K562 (cell line): Measurements from ENCODE around the gene XKR7. TPM values are rescaled to one million over a fixed set of nuclear protein-coding genes. Genes with fewer than 3 reads are reported as not detected.

Source experiments
- ATF1 ChIP-seq, 2 experiments: fragments of 450-650 bp in 1 of 2; IDR thresholded peaks; 2 replicates each; pipeline ENCODE4 v1.6.1; 2016; ENCODE audit warnings: missing compliant biosample characterization in 1 of 2, missing genetic modification characterization in 1 of 2
- E2F3 ChIP-seq: fragments of 250-450 bp; sonication (Bioruptor Pico); IDR thresholded peaks from 2 replicates; pipeline ENCODE4 v1.4.0; 2020; ENCODE audit warnings: mild to moderate bottlenecking
- EP400 ChIP-seq: fragments of 450-650 bp; IDR thresholded peaks from 2 replicates; pipeline ENCODE4 v1.6.1; 2017; ENCODE audit warnings: antibody characterized with exemption, mild to moderate bottlenecking, moderate library complexity
- FOXA3 ChIP-seq, 2 experiments: fragments of 450-650 bp in 1 of 2; sonication (generic) in 1 of 2; formaldehyde crosslinking; IDR thresholded peaks in 1 of 2; conservative IDR thresholded peaks in 1 of 2; 2 replicates each; pipeline versions ENCODE4 v1.4.0 to v1.8.0; 2020 to 2022; ENCODE audit warnings: mild to moderate bottlenecking in 2 of 2, missing genetic modification reagents in 1 of 2
- GTF2F1 ChIP-seq: IDR thresholded peaks from 2 replicates; pipeline ENCODE4 v1.6.1; 2011; ENCODE audit warnings: low read depth, low read length, improper control_type of control experiment
- JUN ChIP-seq, 2 experiments: sonication (generic) in 1 of 2; formaldehyde crosslinking in 1 of 2; IDR thresholded peaks; 2 replicates each; pipeline versions ENCODE4 v1.6.1 to v1.8.0; 2012 to 2022; ENCODE audit warnings: borderline replicate concordance in 2 of 2, mild to moderate bottlenecking in 2 of 2, improper control_type of control experiment in 1 of 2, low read depth in 1 of 2, low read length in 1 of 2, missing genetic modification reagents in 1 of 2
- KAT7 ChIP-seq: sonication (generic); formaldehyde crosslinking; IDR thresholded peaks from 2 replicates; pipeline ENCODE4 v1.8.0; 2022; ENCODE audit warnings: missing genetic modification reagents, mild to moderate bottlenecking, borderline replicate concordance
- MITF ChIP-seq: IDR thresholded peaks from 2 replicates; pipeline ENCODE4 v1.6.1; 2014; ENCODE audit warnings: antibody characterized with exemption
- MYC ChIP-seq, 2 experiments: fragments of 250-450 bp in 1 of 2; sonication (Bioruptor Pico) in 1 of 2; IDR thresholded peaks; 2 replicates each; pipeline versions ENCODE4 v1.5.1 to v1.6.1; 2012 to 2021; ENCODE audit warnings: low read depth in 2 of 2, borderline replicate concordance in 1 of 2, improper control_type of control experiment in 1 of 2, low read length in 1 of 2, mild to moderate bottlenecking in 1 of 2, moderate library complexity in 1 of 2
- RAD21 ChIP-seq, 2 experiments: fragments of 250-450 bp in 1 of 2; fragments of 450-650 bp in 1 of 2; sonication (Bioruptor Pico) in 1 of 2; formaldehyde crosslinking in 1 of 2; IDR thresholded peaks in 1 of 2; conservative IDR thresholded peaks in 1 of 2; 2 replicates each; pipeline versions ENCODE4 v1.4.0 to v1.8.0; 2020 to 2022; ENCODE audit warnings: mild to moderate bottlenecking in 2 of 2, moderate library complexity in 1 of 2
- SIN3A ChIP-seq, 2 experiments: fragments of 150-350 bp in 1 of 2; IDR thresholded peaks; 2 replicates each; pipeline ENCODE4 v1.6.1; 2011 to 2016; ENCODE audit warnings: borderline replicate concordance in 2 of 2, low read depth in 2 of 2, low read length in 2 of 2, mild to moderate bottlenecking in 2 of 2, moderate library complexity in 2 of 2; ENCODE audit not compliant: control insufficient read depth in 1 of 2
- XRCC5 ChIP-seq: fragments of 200-400 bp; formaldehyde crosslinking; IDR thresholded peaks from 2 replicates; pipeline ENCODE4 v1.6.1; 2017; ENCODE audit warnings: low read depth, mild to moderate bottlenecking, low read length
- YY1 ChIP-seq, 3 experiments: IDR thresholded peaks; 2 replicates each; pipeline ENCODE4 v1.6.1; 2011; ENCODE audit warnings: low read length in 2 of 3, mild to moderate bottlenecking in 2 of 3, moderate library complexity in 2 of 3, borderline replicate concordance in 1 of 3, control low read depth in 1 of 3, low read depth in 1 of 3; ENCODE audit not compliant: insufficient read depth in 3 of 3, insufficient replicate concordance in 2 of 3, control insufficient read depth in 1 of 3, insufficient read length in 1 of 3; ENCODE audit errors: extremely low read depth in 1 of 3
- ZBTB43 ChIP-seq: sonication (generic); formaldehyde crosslinking; IDR thresholded peaks from 2 replicates; pipeline ENCODE4 v1.8.0; 2023; ENCODE audit warnings: mild to moderate bottlenecking, missing genetic modification reagents
- ZNF133 ChIP-seq: fragments of 250-450 bp; sonication (Bioruptor Pico); IDR thresholded peaks from 2 replicates; pipeline ENCODE4 v1.4.0; 2020; ENCODE audit warnings: mild to moderate bottlenecking
- ZNF398 ChIP-seq: fragments of 250-450 bp; sonication (Bioruptor Pico); IDR thresholded peaks from 2 replicates; pipeline ENCODE4 v1.8.0; 2021; ENCODE audit warnings: moderate library complexity, mild to moderate bottlenecking, inconsistent platforms
- ZNF766 ChIP-seq: fragments of 200-800 bp; sonication (Bioruptor generic); conservative IDR thresholded peaks from 2 replicates; pipeline ENCODE4 v1.6.1; 2016; ENCODE audit warnings: missing genetic modification characterization, missing compliant biosample characterization
- ZNF79 ChIP-seq: fragments of 250-450 bp; sonication (Bioruptor Pico); IDR thresholded peaks from 2 replicates; pipeline ENCODE4 v1.4.0; 2020; ENCODE audit warnings: low read depth, mild to moderate bottlenecking, moderate library complexity
- polyA plus RNA-seq, 8 experiments: library from polyadenylated mRNA; depleted of rRNA in 4 of 8; stranded (reverse) in 5 of 8; unstranded in 3 of 8; fragments of >200 nt; fragmentation: Nextera tagmentation in 2 of 8; fragmentation: Illumina TruSeq in 1 of 8; extraction: Ambion mirVana in 2 of 8; extraction: Trizol in 1 of 8; gene quantifications; 2 replicates each; pipeline versions ENCODE4 v1.2.1 to v1.2.3, GENCODE V29; 2011 to 2014; ENCODE audit warnings: inconsistent platforms in 1 of 8, missing spikeins in 1 of 8
- total RNA-seq, 7 experiments: library from RNA; depleted of rRNA in 6 of 7; stranded (reverse); fragments of >200 nt in 6 of 7; fragmentation: Illumina TruSeq in 2 of 7; extraction: Trizol in 2 of 7; gene quantifications; 2 replicates each; pipeline versions ENCODE4 v1.2.1 to v1.2.3, GENCODE V29; 2011 to 2021; ENCODE audit warnings: low replicate concordance in 1 of 7

The XKR7 gene
- total and polyA plus RNA-seq, 9 of the 15 experiments (the other 6 are each of a cell fraction or from before 2014, with no cell fraction given): 0.02 TPM; not detected in 8

GRCh38 chr20:31951530-31952453 is 16.2 kb upstream of the XKR7 start, which contains the start of gene PDRG1 (continued):
- peak; percentile 54; the same call in 1 of the 2 replicates for TF ChIP-seq ZBTB43
- TF ChIP-seq YY1 (IDR thresholded peaks at IDR 0.05; ENCODE audit: borderline replicate concordance in 1 of 3, control insufficient read depth in 1 of 3, extremely low read depth in 1 of 3, insufficient read depth in 3 of 3, insufficient read length in 1 of 3, insufficient replicate concordance in 2 of 3, low read depth in 1 of 3, low read length in 2 of 3): peak in 1 of 3 experiments; percentile 2
- no peak for TF ChIP-seq JUN (IDR thresholded peaks at IDR 0.05; ENCODE audit: borderline replicate concordance, low read depth, low read length)
- TF ChIP-seq JUN (CRISPR knock-in tag; IDR thresholded peaks at IDR 0.05; ENCODE audit: borderline replicate concordance): 0 out of 2 replicates have a peak, but pooled peaks have one; percentile 7
- peak in 1 of 2 experiments; percentile 20; a peak in 2 of 4 replicates for TF ChIP-seq SIN3A (IDR thresholded peaks at IDR 0.05; ENCODE audit: borderline replicate concordance in 2 of 2, control insufficient read depth in 1 of 2, low read depth in 2 of 2, low read length in 2 of 2)
- TF ChIP-seq GTF2F1: 0 out of 2 replicates have a peak, but pooled peaks have one; percentile 51
- 0 out of 2 replicates have a peak, but pooled peaks have one; percentile 18 for TF ChIP-seq E2F3 (CRISPR knock-in tag)
- TF ChIP-seq RAD21 (CRISPR knock-in tag; conservative IDR thresholded peaks at IDR 0.05 in 1 of 2, IDR thresholded peaks at IDR 0.05 in 1 of 2): peak; percentile 96
- TF ChIP-seq FOXA3 (CRISPR knock-in tag; conservative IDR thresholded peaks at IDR 0.05 in 1 of 2, IDR thresholded peaks at IDR 0.05 in 1 of 2): 0 out of 4 replicates have a peak, but pooled peaks of 1 of the 2 experiments have one; percentile 27
- no peak for TF ChIP-seq MITF
- peak; percentile 56; the same call in 1 of the 2 replicates for TF ChIP-seq EP400
- no peak for TF ChIP-seq ATF1 (CRISPR knock-in tag; IDR thresholded peaks at IDR 0.05)
- peak; percentile 59; the same call in 1 of the 2 replicates for TF ChIP-seq ATF1 (tag; IDR thresholded peaks at IDR 0.05)
- peak; percentile 71; the same call in 1 of the 2 replicates for TF ChIP-seq KAT7
- TF ChIP-seq ZNF133 (CRISPR knock-in tag): no peak
- TF ChIP-seq ZNF398: no peak
- peak; percentile 64; the same call in 1 of the 2 replicates for TF ChIP-seq MYC (IDR thresholded peaks at IDR 0.05; ENCODE audit: low read depth, low read length)
- TF ChIP-seq MYC (CRISPR knock-in tag; IDR thresholded peaks at IDR 0.05; ENCODE audit: borderline replicate concordance, low read depth): 0 out of 2 replicates have a peak, but pooled peaks have one; percentile 75
- TF ChIP-seq XRCC5: peak; percentile 61; the same call in 1 of the 2 replicates
- TF ChIP-seq ZNF766 (CRISPR knock-in tag): no peak
- TF ChIP-seq ZNF79 (CRISPR knock-in tag): no peak
